Sigmoid colon (tissue), 4 donors: ENCODE data around the gene RTN3.

Experiments used
- CTCF ChIP-seq, 4 experiments: fragments of 450-650 bp in 3 of 4; fragments of 200-600 bp in 1 of 4; IDR thresholded peaks; one replicate each; pipeline ENCODE4 v1.5.1; 2016 to 2019; ENCODE audit warnings: antibody characterized with exemption in 4 of 4, mild to moderate bottlenecking in 3 of 4, moderate library complexity in 2 of 4
- POLR2A ChIP-seq, 2 donors: fragments of 450-650 bp; IDR thresholded peaks; one replicate each; pipeline ENCODE4 v1.6.1; 2016; ENCODE audit warnings: antibody characterized with exemption in 2 of 2, mild to moderate bottlenecking in 2 of 2, moderate library complexity in 2 of 2
- POLR2AphosphoS5 ChIP-seq, 4 donors: sonication (generic); formaldehyde crosslinking; IDR thresholded peaks; one replicate each; pipeline ENCODE4 v1.6.1; 2017; ENCODE audit warnings: antibody characterized with exemption in 4 of 4

- TF ChIP-seq CTCF (IDR thresholded peaks at IDR 0.05) = no peak
- no peak for TF ChIP-seq POLR2A (IDR thresholded peaks at IDR 0.05)
- TF ChIP-seq POLR2AphosphoS5 (IDR thresholded peaks at IDR 0.05) = no peak
These were observed 102.8 kb downstream of the RTN3 start for GRCh38 chr11:63783925-63784592.
